Measurements from ENCODE around the gene MINDY4.

DNA sequence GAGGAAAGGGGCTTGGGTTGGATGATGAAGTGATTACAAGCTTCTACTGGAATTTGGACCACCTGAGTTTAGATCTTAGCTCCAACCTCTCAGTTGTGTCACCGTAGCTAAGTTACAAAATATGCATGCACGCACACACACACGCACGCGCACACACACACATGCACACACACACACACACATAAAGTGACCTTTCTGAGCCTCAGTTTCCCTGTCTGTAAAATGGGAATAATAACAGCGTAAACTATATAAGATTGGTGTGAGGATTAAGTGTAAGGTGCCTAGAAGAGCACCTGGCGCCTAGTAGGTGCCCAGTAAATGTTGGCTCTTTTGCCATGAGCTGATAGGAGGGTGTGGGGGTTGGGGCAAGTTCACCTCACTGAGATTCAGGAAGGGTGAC is 127.8 kb downstream of the MINDY4 start:
- TF ChIP-seq EP300 (IDR thresholded peaks at IDR 0.05; ENCODE audit: borderline replicate concordance in 1 of 2, low read depth in 2 of 2, low read length in 2 of 2) (no peak), RNF2 (IDR thresholded peaks at IDR 0.05; ENCODE audit: borderline replicate concordance, low read depth, low read length, missing control alignments, poor library complexity, severe bottlenecking) (no peak), KDM5A (IDR thresholded peaks at IDR 0.05; ENCODE audit: low read length) (no peak), HDAC2 (IDR thresholded peaks at IDR 0.05; ENCODE audit: borderline replicate concordance in 1 of 2, low read depth in 2 of 2, low read length in 2 of 2) (no peak), YY1 (IDR thresholded peaks at IDR 0.05; ENCODE audit: low read depth, low read length) (no peak), SUZ12 (IDR thresholded peaks at IDR 0.05; ENCODE audit: low read length) (no peak), POLR2AphosphoS5 (IDR thresholded peaks at IDR 0.05; ENCODE audit: low read depth, low read length) (no peak), SIN3A (conservative IDR thresholded peaks at IDR 0.05 in 1 of 2, IDR thresholded peaks at IDR 0.05 in 1 of 2; ENCODE audit: low read depth in 1 of 2, low read length in 2 of 2) (no peak), MAFK (IDR thresholded peaks at IDR 0.05; ENCODE audit: low read depth, low read length) (no peak)
- TF ChIP-seq, protein P1, sequence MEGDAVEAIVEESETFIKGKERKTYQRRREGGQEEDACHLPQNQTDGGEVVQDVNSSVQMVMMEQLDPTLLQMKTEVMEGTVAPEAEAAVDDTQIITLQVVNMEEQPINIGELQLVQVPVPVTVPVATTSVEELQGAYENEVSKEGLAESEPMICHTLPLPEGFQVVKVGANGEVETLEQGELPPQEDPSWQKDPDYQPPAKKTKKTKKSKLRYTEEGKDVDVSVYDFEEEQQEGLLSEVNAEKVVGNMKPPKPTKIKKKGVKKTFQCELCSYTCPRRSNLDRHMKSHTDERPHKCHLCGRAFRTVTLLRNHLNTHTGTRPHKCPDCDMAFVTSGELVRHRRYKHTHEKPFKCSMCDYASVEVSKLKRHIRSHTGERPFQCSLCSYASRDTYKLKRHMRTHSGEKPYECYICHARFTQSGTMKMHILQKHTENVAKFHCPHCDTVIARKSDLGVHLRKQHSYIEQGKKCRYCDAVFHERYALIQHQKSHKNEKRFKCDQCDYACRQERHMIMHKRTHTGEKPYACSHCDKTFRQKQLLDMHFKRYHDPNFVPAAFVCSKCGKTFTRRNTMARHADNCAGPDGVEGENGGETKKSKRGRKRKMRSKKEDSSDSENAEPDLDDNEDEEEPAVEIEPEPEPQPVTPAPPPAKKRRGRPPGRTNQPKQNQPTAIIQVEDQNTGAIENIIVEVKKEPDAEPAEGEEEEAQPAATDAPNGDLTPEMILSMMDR (IDR thresholded peaks at IDR 0.05; ENCODE audit: control extremely low read depth in 1 of 3, insufficient read depth in 1 of 3, low read depth in 1 of 3, low read length in 3 of 3) = no peak
- TF ChIP-seq, protein P2, sequence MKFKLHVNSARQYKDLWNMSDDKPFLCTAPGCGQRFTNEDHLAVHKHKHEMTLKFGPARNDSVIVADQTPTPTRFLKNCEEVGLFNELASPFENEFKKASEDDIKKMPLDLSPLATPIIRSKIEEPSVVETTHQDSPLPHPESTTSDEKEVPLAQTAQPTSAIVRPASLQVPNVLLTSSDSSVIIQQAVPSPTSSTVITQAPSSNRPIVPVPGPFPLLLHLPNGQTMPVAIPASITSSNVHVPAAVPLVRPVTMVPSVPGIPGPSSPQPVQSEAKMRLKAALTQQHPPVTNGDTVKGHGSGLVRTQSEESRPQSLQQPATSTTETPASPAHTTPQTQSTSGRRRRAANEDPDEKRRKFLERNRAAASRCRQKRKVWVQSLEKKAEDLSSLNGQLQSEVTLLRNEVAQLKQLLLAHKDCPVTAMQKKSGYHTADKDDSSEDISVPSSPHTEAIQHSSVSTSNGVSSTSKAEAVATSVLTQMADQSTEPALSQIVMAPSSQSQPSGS (IDR thresholded peaks at IDR 0.05; ENCODE audit: low read length) = no peak
- TF ChIP-seq, protein P3, sequence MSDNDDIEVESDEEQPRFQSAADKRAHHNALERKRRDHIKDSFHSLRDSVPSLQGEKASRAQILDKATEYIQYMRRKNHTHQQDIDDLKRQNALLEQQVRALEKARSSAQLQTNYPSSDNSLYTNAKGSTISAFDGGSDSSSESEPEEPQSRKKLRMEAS (IDR thresholded peaks at IDR 0.05) = no peak

Data from H1 (cell line).